ENCODE results near the gene ERLEC1. TPM values are rescaled to one million over a fixed set of nuclear protein-coding genes. Genes with fewer than 3 reads are reported as not detected.
"Not testable (repeated sequence)": the region's sequence is repeated elsewhere in the genome, so short reads cannot be mapped to it uniquely, and the experiment has no call there.

ERLEC1 gene
- total RNA-seq, 2 experiments from 2014 or later: 22.2 to 22.8 TPM

- POLR2A ChIA-PET: no interaction called here
- Mint-ChIP-seq H3K36me3 (peaks cover 1% of the 10 kb centered on the region), H3K27ac (no peak overlapping the region), H3K27me3 (no peaks in the 10 kb centered on the region), H3K4me3 (no peak overlapping the region), H3K4me1 (no peaks in the 10 kb centered on the region), H3K9me3 (no peaks in the 10 kb centered on the region)
- DNase-seq: no peak
- no peak for ATAC-seq (ENCODE audit: low read depth)
Measured at GRCh38 chr2:53827398-53828175, 40.7 kb downstream of the ERLEC1 start.

- POLR2A ChIA-PET: no interaction called here
- Mint-ChIP-seq H3K9me3 (no peaks in the 10 kb centered on the region), H3K36me3 (peaks cover 1% of the 10 kb centered on the region), H3K27ac (no peak overlapping the region), H3K4me1 (no peaks in the 10 kb centered on the region), H3K4me3 (no peak overlapping the region), H3K27me3 (no peaks in the 10 kb centered on the region)
- no peak for DNase-seq
- no peak for ATAC-seq (ENCODE audit: low read depth)
Measured at GRCh38 chr2:53828331-53828730, 41.5 kb downstream of the ERLEC1 start.

- no peak for ATAC-seq (ENCODE audit: low read depth)
- H3K36me3 Mint-ChIP-seq: peaks cover 1% of the 10 kb centered on the region
- no peaks in the 10 kb centered on the region for H3K27me3 Mint-ChIP-seq
- POLR2A ChIA-PET: no interaction called here
- H3K4me3 Mint-ChIP-seq: no peak overlapping the region
- no peak for DNase-seq
- no peaks in the 10 kb centered on the region for H3K4me1 Mint-ChIP-seq
- no peaks in the 10 kb centered on the region for H3K9me3 Mint-ChIP-seq
- H3K27ac Mint-ChIP-seq: no peak overlapping the region
Measured at GRCh38 chr2:53829273-53829979, 42.6 kb downstream of the ERLEC1 start.

GRCh38 chr2:53829980-53830290 lies 43.1 kb downstream of the ERLEC1 start:
- H3K4me3 Mint-ChIP-seq; H3K4me1 Mint-ChIP-seq; POLR2A ChIA-PET; H3K9me3 Mint-ChIP-seq; ATAC-seq (ENCODE audit: low read depth); H3K27me3 Mint-ChIP-seq; H3K36me3 Mint-ChIP-seq; H3K27ac Mint-ChIP-seq; DNase-seq: not testable (repeated sequence)

GRCh38 chr2:53840580-53840979 lies 53.7 kb downstream of the ERLEC1 start:
- ATAC-seq (ENCODE audit: low read depth) (no peak), DNase-seq (no peak)
- Mint-ChIP-seq H3K27me3 (peaks cover 2% of the 10 kb centered on the region), H3K36me3 (no peaks in the 10 kb centered on the region), H3K27ac (no peak overlapping the region), H3K4me3 (no peak overlapping the region), H3K4me1 (peaks cover 4% of the 10 kb centered on the region), H3K9me3 (no peaks in the 10 kb centered on the region)
- POLR2A ChIA-PET: no interaction called here

- DNase-seq; H3K27me3 Mint-ChIP-seq; H3K27ac Mint-ChIP-seq; H3K9me3 Mint-ChIP-seq; H3K4me3 Mint-ChIP-seq; ATAC-seq (ENCODE audit: low read depth); H3K4me1 Mint-ChIP-seq; H3K36me3 Mint-ChIP-seq: not testable (repeated sequence)
- POLR2A ChIA-PET: interaction anchor here (0.6 kb wide), 1 partner anchor 19 kb away, joined by 4 read pairs; no protein-coding TSS in a partner anchor
Measured at GRCh38 chr2:53841651-53842050, 54.8 kb downstream of the ERLEC1 start.

- H3K9me3 Mint-ChIP-seq: no peaks in the 10 kb centered on the region
- POLR2A ChIA-PET: no interaction called here
- H3K36me3 Mint-ChIP-seq: peaks cover 2% of the 10 kb centered on the region
- H3K4me3 Mint-ChIP-seq: no peak overlapping the region
- ATAC-seq (ENCODE audit: low read depth) (no peak), DNase-seq (no peak)
- peaks cover 4% of the 10 kb centered on the region for H3K4me1 Mint-ChIP-seq
- no peak overlapping the region for H3K27ac Mint-ChIP-seq
- peaks cover 2% of the 10 kb centered on the region for H3K27me3 Mint-ChIP-seq
Measured at GRCh38 chr2:53842891-53843290, 56.0 kb downstream of the ERLEC1 start.

- Mint-ChIP-seq H3K27me3 (peaks cover 2% of the 10 kb centered on the region), H3K4me1 (peaks cover 4% of the 10 kb centered on the region), H3K36me3 (peaks cover 6% of the 10 kb centered on the region), H3K27ac (no peak overlapping the region), H3K4me3 (no peak overlapping the region), H3K9me3 (no peaks in the 10 kb centered on the region)
- POLR2A ChIA-PET: no interaction called here
- ATAC-seq (ENCODE audit: low read depth) (no peak), DNase-seq (no peak)
Measured at GRCh38 chr2:53843595-53843994, 56.8 kb downstream of the ERLEC1 start.

GRCh38 chr2:53848062-53848461 lies 61.2 kb downstream of the ERLEC1 start:
- Mint-ChIP-seq H3K27me3 (no peaks in the 10 kb centered on the region), H3K4me3 (no peak overlapping the region), H3K4me1 (peaks cover 2% of the 10 kb centered on the region), H3K36me3 (peaks cover 8% of the 10 kb centered on the region), H3K27ac (no peak overlapping the region), H3K9me3 (no peaks in the 10 kb centered on the region)
- POLR2A ChIA-PET: no interaction called here
- ATAC-seq (ENCODE audit: low read depth): no peak
- DNase-seq: no peak

GRCh38 chr2:53851052-53851757 lies 64.4 kb downstream of the ERLEC1 start:
- POLR2A ChIA-PET; DNase-seq; H3K9me3 Mint-ChIP-seq; H3K4me1 Mint-ChIP-seq; H3K4me3 Mint-ChIP-seq; H3K27ac Mint-ChIP-seq; H3K27me3 Mint-ChIP-seq; ATAC-seq (ENCODE audit: low read depth): not testable (repeated sequence)
- H3K36me3 Mint-ChIP-seq: peaks cover 20% of the 10 kb centered on the region

GRCh38 chr2:53852532-53852931 lies 65.7 kb downstream of the ERLEC1 start:
- H3K27ac Mint-ChIP-seq: no peak overlapping the region
- no peak for ATAC-seq (ENCODE audit: low read depth)
- no peak for DNase-seq
- H3K27me3 Mint-ChIP-seq: no peaks in the 10 kb centered on the region
- no peak overlapping the region for H3K4me3 Mint-ChIP-seq
- POLR2A ChIA-PET: no interaction called here
- no peaks in the 10 kb centered on the region for H3K9me3 Mint-ChIP-seq
- no peaks in the 10 kb centered on the region for H3K4me1 Mint-ChIP-seq
- H3K36me3 Mint-ChIP-seq: peaks cover 23% of the 10 kb centered on the region

- Mint-ChIP-seq H3K4me1 (no peaks in the 10 kb centered on the region), H3K4me3 (no peak overlapping the region), H3K27ac (no peak overlapping the region), H3K9me3 (no peaks in the 10 kb centered on the region), H3K36me3 (peaks cover 20% of the 10 kb centered on the region), H3K27me3 (no peaks in the 10 kb centered on the region)
- ATAC-seq (ENCODE audit: low read depth) (no peak), DNase-seq (no peak)
- POLR2A ChIA-PET: no interaction called here
Measured at GRCh38 chr2:53854678-53855077, 67.8 kb downstream of the ERLEC1 start.

- no peak for ATAC-seq (ENCODE audit: low read depth)
- Mint-ChIP-seq H3K27ac (no peak overlapping the region), H3K9me3 (no peaks in the 10 kb centered on the region), H3K36me3 (peaks cover 20% of the 10 kb centered on the region), H3K4me1 (no peaks in the 10 kb centered on the region), H3K4me3 (no peak overlapping the region), H3K27me3 (no peaks in the 10 kb centered on the region)
- no peak for DNase-seq
- POLR2A ChIA-PET: no interaction called here
Measured at GRCh38 chr2:53856272-53856671, 69.4 kb downstream of the ERLEC1 start.
